Neural cell (in vitro differentiated cells): ENCODE results near the gene CFAP43. TPM values are rescaled to one million over a fixed set of nuclear protein-coding genes. Genes with fewer than 3 reads are reported as not detected.

Experiments used
- H2AFZ ChIP-seq: fragments of 200-600, 300-800 bp; sonication (generic), shearing (Covaris generic); 2 replicates; pipeline ENCODE4 v1.6.0; 2014; ENCODE audit warnings: low read depth, mild to moderate bottlenecking, antibody characterized with exemption, low read length, moderate library complexity
- H3F3A ChIP-seq: fragments of 200-600 bp; shearing (Covaris generic); 2 replicates; pipeline ENCODE4 v1.6.1; 2016; ENCODE audit warnings: mild to moderate bottlenecking, moderate library complexity, mixed read lengths, antibody characterized with exemption, low read length; ENCODE audit not compliant: insufficient read depth, poor library complexity, severe bottlenecking
- H3K27ac ChIP-seq: fragments of 200-600, 300-800 bp; sonication (generic), shearing (Covaris generic); 2 replicates; pipeline ENCODE4 v1.5.1; 2014; ENCODE audit warnings: mild to moderate bottlenecking, low read length, moderate library complexity
- H3K27me3 ChIP-seq: fragments of 300-800, 200-600 bp; sonication (generic), shearing (Covaris generic); 2 replicates; pipeline ENCODE4 v1.6.0; 2014; ENCODE audit warnings: mild to moderate bottlenecking, low read depth, low read length, moderate library complexity; ENCODE audit not compliant: insufficient read depth
- H3K36me3 ChIP-seq: fragments of 300-800, 200-600 bp; sonication (generic), shearing (Covaris generic); 2 replicates; pipeline ENCODE4 v1.5.1; 2014; ENCODE audit warnings: mild to moderate bottlenecking, antibody characterized with exemption, low read length, moderate library complexity; ENCODE audit not compliant: insufficient read depth
- H3K4me2 ChIP-seq: fragments of 300-800, 200-600 bp; sonication (generic), shearing (Covaris generic); 2 replicates; pipeline ENCODE4 v1.6.0; 2014; ENCODE audit warnings: mild to moderate bottlenecking, low read length
- H3K4me3 ChIP-seq: fragments of 300-800, 200-600 bp; sonication (generic), shearing (Covaris generic); 2 replicates; pipeline ENCODE4 v1.5.1; 2014; ENCODE audit warnings: mild to moderate bottlenecking, low read length, moderate library complexity
- H3K79me2 ChIP-seq: fragments of 200-600 bp; shearing (Covaris generic); replicated peaks from 2 replicates; pipeline ENCODE4 v1.6.0; 2014; ENCODE audit warnings: mild to moderate bottlenecking, low read length, moderate library complexity; ENCODE audit not compliant: insufficient read depth
- H3K9ac ChIP-seq: fragments of 300-800, 200-600 bp; sonication (generic), shearing (Covaris generic); 2 replicates; pipeline ENCODE4 v1.6.1; 2016; ENCODE audit warnings: mild to moderate bottlenecking, low read length, mixed read lengths
- H3K9me2 ChIP-seq: fragments of 200-600 bp; shearing (Covaris generic); 2 replicates; pipeline ENCODE4 v1.6.1; 2016; ENCODE audit warnings: mild to moderate bottlenecking, low read length, mixed read lengths; ENCODE audit not compliant: insufficient read depth
- H3K9me3 ChIP-seq: fragments of 200-600, 300-800 bp; sonication (generic), shearing (Covaris generic); 2 replicates; pipeline ENCODE4 v1.6.1; 2016; ENCODE audit warnings: mild to moderate bottlenecking, mixed run types, low read length, moderate library complexity, mixed read lengths
- H4K20me1 ChIP-seq: fragments of 200-600 bp; shearing (Covaris generic); 2 replicates; pipeline ENCODE4 v1.6.1; 2016; ENCODE audit warnings: mild to moderate bottlenecking, mixed run types; ENCODE audit not compliant: insufficient read depth
- CTCF ChIP-seq: fragments of 450-650 bp; IDR thresholded peaks from 2 replicates; pipeline ENCODE4 v1.5.1; 2014; ENCODE audit warnings: antibody characterized with exemption, mild to moderate bottlenecking, moderate library complexity; ENCODE audit not compliant: poor library complexity, severe bottlenecking
- EP300 ChIP-seq: fragments of 450-650 bp; conservative IDR thresholded peaks from 2 replicates; pipeline ENCODE4 v1.6.1; 2014; ENCODE audit warnings: antibody characterized with exemption, mild to moderate bottlenecking, moderate library complexity; ENCODE audit not compliant: poor library complexity, severe bottlenecking
- EZH2 ChIP-seq: fragments of 200-600, 300-800 bp; shearing (Covaris generic), sonication (generic); IDR thresholded peaks from 2 replicates; pipeline ENCODE4 v1.6.1; 2014; ENCODE audit warnings: antibody characterized with exemption, low read length, borderline replicate concordance, mild to moderate bottlenecking; ENCODE audit not compliant: insufficient read depth, poor library complexity, severe bottlenecking
- POLR2AphosphoS5 ChIP-seq: IDR thresholded peaks from 2 replicates; pipeline ENCODE4 v1.6.1; 2012
- RAD21 ChIP-seq: fragments of 450-650 bp; conservative IDR thresholded peaks from 2 replicates; pipeline ENCODE4 v1.6.1; 2014; ENCODE audit warnings: antibody characterized with exemption, mild to moderate bottlenecking, moderate library complexity
- SMC3 ChIP-seq: fragments of 450-650 bp; conservative IDR thresholded peaks from 2 replicates; pipeline ENCODE4 v1.6.1; 2014; ENCODE audit warnings: antibody characterized with exemption, mild to moderate bottlenecking, moderate library complexity; ENCODE audit not compliant: poor library complexity
- TAF1 ChIP-seq: IDR thresholded peaks from 2 replicates; pipeline ENCODE4 v1.6.1; 2012; ENCODE audit warnings: low read depth
- polyA plus RNA-seq: library from polyadenylated mRNA; depleted of rRNA; stranded (reverse); fragments of >200 nt; gene quantifications from 2 replicates; pipeline ENCODE4 v1.2.3, GENCODE V29; 2014
- small RNA-seq, 3 experiments: library from RNA; depleted of rRNA; stranded (forward); fragments of <200 nt; gene quantifications; one replicate each; pipeline ENCODE3, GENCODE V24; 2012

Gene CFAP43
- polyA plus RNA-seq, 1 donor from 2014 or later, result 5.0 TPM

GRCh38 chr10:104081998-104082397, 150.2 kb downstream of the CFAP43 start:
- Histone ChIP-seq H4K20me1 (no peaks in the 10 kb centered on the region), H3K9me3 (no peaks in the 10 kb centered on the region), H3K27me3 (no peaks in the 10 kb centered on the region), H3K9ac (no peak overlapping the region), H2AFZ (no peak overlapping the region), H3K4me3 (no peak overlapping the region), H3F3A (no peaks in the 10 kb centered on the region), H3K79me2 (no peaks in the 10 kb centered on the region), H3K9me2 (no peaks in the 10 kb centered on the region), H3K36me3 (no peaks in the 10 kb centered on the region), H3K4me2 (no peak overlapping the region), H3K27ac (no peak overlapping the region)
- TF ChIP-seq SMC3 (no peak), RAD21 (no peak), TAF1 (no peak), POLR2AphosphoS5 (no peak), EZH2 (no peak), CTCF (no peak), EP300 (no peak)

DNA sequence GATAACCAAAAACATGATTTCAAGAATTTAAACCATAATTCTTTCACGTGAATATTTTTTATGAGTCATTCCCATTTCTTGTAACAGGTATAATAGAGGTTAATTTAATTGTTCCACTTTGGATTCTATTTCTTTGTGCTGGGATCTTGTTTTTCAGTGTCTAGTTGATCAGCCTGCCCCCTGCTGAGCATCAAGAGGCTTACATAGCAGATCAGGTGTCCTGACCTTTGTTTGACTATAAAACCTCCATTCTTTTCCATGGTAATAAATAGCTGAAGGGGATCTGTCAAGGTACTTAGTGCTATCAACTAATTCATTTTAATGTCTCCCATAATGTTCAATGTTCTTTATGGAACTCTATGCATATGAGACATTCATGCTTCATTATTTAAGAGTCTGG, 151.4 kb downstream of the CFAP43 start:
- no peak overlapping the region for H3K4me2 ChIP-seq
- H3K9me2 ChIP-seq, result no peaks in the 10 kb centered on the region
- no peaks in the 10 kb centered on the region for H3K9me3 ChIP-seq
- H3K27me3 ChIP-seq, result no peaks in the 10 kb centered on the region
- no peaks in the 10 kb centered on the region for H3K79me2 ChIP-seq
- no peaks in the 10 kb centered on the region for H3F3A ChIP-seq
- TF ChIP-seq EP300, result no peak
- TF ChIP-seq SMC3, result no peak
- no peak overlapping the region for H3K27ac ChIP-seq
- no peak overlapping the region for H3K4me3 ChIP-seq
- H2AFZ ChIP-seq, result no peak overlapping the region
- no peaks in the 10 kb centered on the region for H4K20me1 ChIP-seq
- no peak overlapping the region for H3K9ac ChIP-seq
- H3K36me3 ChIP-seq, result no peaks in the 10 kb centered on the region

Small RNAs within 50 kb of the gene (small RNA-seq; reads per million reads assigned to genes)
- gene MIR4482 (0 to 2.2 (median 0.95) reads per million in 3 experiments), gene MIR609 (0 to 0.33 (median 0) reads per million in 3 experiments)

Other genes starting within 250 kb of the CFAP43 start
- not detected in 2 replicates for gene COL17A1, start 146.5 kb downstream of the CFAP43 start, polyA plus RNA-seq
- 2.3 and 5.0 TPM in 2 replicates for gene SFR1, start 110.2 kb downstream of the CFAP43 start, polyA plus RNA-seq
- 3.2 and 3.5 TPM in 2 replicates for gene GSTO1, start 22.5 kb upstream of the CFAP43 start, polyA plus RNA-seq
- gene GSTO2, start 36.8 kb upstream of the CFAP43 start, polyA plus RNA-seq, result 0.53 and 2.2 TPM in 2 replicates
- gene ITPRIP, start 106.1 kb upstream of the CFAP43 start, polyA plus RNA-seq, result 1.5 and 2.2 TPM in 2 replicates
- gene CFAP58, start 121.5 kb upstream of the CFAP43 start, polyA plus RNA-seq, result 0.10 TPM in 1 of 2 replicates, not detected in the other